ENCODE results near the gene FBXL19.
"Not testable (repeated sequence)": the region's sequence is repeated elsewhere in the genome, so short reads cannot be mapped to it uniquely, and the experiment has no call there.

FBXL19 gene

DNA sequence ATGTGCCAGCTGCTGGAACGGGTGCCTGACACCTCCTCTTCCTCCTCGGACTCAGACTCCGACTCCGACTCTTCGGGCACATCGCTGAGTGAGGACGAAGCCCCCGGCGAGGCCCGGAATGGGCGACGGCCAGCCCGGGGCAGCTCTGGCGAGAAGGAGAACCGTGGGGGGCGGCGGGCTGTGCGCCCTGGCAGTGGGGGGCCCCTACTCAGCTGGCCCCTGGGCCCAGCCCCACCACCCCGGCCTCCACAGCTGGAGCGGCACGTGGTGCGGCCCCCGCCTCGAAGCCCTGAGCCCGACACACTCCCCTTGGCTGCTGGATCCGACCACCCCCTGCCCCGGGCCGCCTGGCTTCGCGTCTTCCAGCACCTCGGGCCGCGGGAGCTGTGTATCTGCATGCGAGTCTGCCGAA, 6.8 kb downstream of the FBXL19 start:
- Mint-ChIP-seq H3K4me1 (peaks cover 14% of the 10 kb centered on the region), H3K36me3 (ENCODE audit: low read depth) (peaks cover 29% of the 10 kb centered on the region), H3K27me3 (ENCODE audit: low read depth) (no peaks in the 10 kb centered on the region), H3K9me3 (no peaks in the 10 kb centered on the region), H3K4me3 (no peak overlapping the region), H3K27ac (no peak overlapping the region)
- TF ChIP-seq, protein P1, sequence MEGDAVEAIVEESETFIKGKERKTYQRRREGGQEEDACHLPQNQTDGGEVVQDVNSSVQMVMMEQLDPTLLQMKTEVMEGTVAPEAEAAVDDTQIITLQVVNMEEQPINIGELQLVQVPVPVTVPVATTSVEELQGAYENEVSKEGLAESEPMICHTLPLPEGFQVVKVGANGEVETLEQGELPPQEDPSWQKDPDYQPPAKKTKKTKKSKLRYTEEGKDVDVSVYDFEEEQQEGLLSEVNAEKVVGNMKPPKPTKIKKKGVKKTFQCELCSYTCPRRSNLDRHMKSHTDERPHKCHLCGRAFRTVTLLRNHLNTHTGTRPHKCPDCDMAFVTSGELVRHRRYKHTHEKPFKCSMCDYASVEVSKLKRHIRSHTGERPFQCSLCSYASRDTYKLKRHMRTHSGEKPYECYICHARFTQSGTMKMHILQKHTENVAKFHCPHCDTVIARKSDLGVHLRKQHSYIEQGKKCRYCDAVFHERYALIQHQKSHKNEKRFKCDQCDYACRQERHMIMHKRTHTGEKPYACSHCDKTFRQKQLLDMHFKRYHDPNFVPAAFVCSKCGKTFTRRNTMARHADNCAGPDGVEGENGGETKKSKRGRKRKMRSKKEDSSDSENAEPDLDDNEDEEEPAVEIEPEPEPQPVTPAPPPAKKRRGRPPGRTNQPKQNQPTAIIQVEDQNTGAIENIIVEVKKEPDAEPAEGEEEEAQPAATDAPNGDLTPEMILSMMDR (IDR thresholded peaks at IDR 0.05; ENCODE audit: unreplicated experiment in 3 of 3), result no peak

GRCh38 chr16:30931068-30931650, 7.8 kb downstream of the FBXL19 start:
- no peaks in the 10 kb centered on the region for H3K27me3 Mint-ChIP-seq (ENCODE audit: low read depth)
- no peak overlapping the region for H3K4me3 Mint-ChIP-seq
- TF ChIP-seq, protein P1 (IDR thresholded peaks at IDR 0.05; ENCODE audit: unreplicated experiment in 3 of 3), result no peak
- H3K4me1 Mint-ChIP-seq, result peaks cover 9% of the 10 kb centered on the region
- no peak overlapping the region for H3K27ac Mint-ChIP-seq
- no peaks in the 10 kb centered on the region for H3K9me3 Mint-ChIP-seq
- H3K36me3 Mint-ChIP-seq (ENCODE audit: low read depth), result peaks cover 36% of the 10 kb centered on the region

DNA sequence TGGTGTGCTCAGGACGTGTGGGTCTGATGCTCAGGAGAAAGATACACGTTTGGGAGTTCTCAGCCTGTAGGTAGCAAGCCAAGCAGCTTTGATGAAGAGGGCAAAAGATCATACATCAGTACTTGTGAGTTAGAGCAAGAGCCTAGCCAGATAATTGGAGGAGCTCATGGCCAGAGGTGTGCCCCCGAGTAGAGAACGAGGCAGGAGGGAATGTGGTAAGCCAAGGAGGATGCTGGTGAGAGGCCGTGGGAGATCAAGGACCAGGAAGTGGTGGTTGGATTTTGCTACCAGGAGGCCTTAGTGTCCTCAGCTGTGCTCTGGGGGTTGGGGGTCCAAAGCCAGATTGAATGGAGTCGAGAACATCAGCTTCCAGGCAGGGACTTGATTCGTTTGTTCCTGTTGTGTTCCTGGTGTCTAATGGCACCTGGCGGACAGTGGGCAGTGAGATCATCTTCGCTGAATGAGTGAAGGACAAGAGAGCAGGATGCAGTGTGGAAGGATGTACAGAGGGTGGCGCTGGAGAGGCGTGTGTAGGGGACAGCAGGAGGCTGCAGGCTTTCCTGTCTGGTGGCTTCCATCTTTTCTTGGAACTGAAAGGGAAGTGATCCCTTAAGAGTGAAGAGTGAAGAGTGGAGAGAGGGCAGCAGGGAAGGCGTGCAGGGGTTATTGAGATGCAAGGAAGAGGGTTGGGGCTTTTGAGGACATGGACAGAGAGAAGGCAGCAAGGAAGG, 11.6 kb downstream of the FBXL19 start:
- Mint-ChIP-seq H3K27me3 (ENCODE audit: low read depth) (no peaks in the 10 kb centered on the region), H3K4me1 (no peaks in the 10 kb centered on the region), H3K27ac (no peak overlapping the region), H3K36me3 (ENCODE audit: low read depth) (peaks cover 53% of the 10 kb centered on the region), H3K4me3 (no peak overlapping the region), H3K9me3 (no peaks in the 10 kb centered on the region)
- TF ChIP-seq, protein P1 (IDR thresholded peaks at IDR 0.05; ENCODE audit: unreplicated experiment in 3 of 3), result peak; percentile 28 to 39 (median 35)

DNA sequence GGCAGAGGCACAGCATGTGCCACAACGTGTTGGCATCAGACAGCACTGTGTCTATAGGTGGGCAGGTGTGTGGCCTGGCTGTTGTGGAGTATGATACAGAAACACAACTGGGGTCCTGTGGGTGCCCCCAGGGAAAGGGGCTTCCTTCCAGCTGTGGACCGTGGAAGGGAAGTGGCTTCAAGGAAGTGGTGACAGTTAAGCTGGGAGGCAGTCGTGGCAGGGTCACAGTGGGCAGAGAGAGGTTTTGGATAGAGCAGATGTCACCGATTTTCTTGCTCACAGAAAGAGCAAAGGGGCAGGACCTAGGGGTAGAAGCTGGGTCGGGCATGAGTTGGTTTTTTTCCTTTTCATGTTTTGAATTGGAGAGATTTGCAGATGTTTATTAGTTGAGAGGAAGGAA, 14.3 kb downstream of the FBXL19 start:
- no peak overlapping the region for H3K27ac Mint-ChIP-seq
- H3K36me3 Mint-ChIP-seq (ENCODE audit: low read depth), result peaks cover 60% of the 10 kb centered on the region
- TF ChIP-seq, protein P1 (IDR thresholded peaks at IDR 0.05; ENCODE audit: unreplicated experiment in 3 of 3), result no peak
- H3K4me3 Mint-ChIP-seq, result no peak overlapping the region
- H3K4me1 Mint-ChIP-seq, result no peaks in the 10 kb centered on the region
- no peaks in the 10 kb centered on the region for H3K9me3 Mint-ChIP-seq
- H3K27me3 Mint-ChIP-seq (ENCODE audit: low read depth), result no peaks in the 10 kb centered on the region

DNA sequence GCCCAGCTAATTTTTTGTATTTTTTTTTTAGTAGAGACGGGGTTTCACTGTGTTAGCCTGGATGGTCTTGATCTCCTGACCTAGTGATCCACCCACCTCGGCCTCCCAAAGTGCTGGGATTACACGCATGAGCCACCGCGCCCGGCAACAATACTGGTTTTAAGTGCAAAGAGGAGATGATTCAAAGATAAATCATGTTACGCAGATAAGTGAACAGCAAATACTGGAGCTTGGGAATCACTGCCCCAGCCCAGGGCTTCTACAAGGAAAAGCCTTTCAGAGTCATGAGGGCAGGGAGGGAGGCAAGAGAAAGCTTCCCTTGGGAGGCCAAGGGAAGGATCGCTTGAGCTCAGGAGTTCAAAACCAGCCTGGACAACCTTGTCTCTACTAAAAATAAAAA, 16.2 kb downstream of the FBXL19 start:
- not testable (repeated sequence) for H3K4me3 Mint-ChIP-seq; H3K4me1 Mint-ChIP-seq; H3K27me3 Mint-ChIP-seq (ENCODE audit: low read depth); H3K9me3 Mint-ChIP-seq
- Mint-ChIP-seq H3K36me3 (ENCODE audit: low read depth) (peaks cover 73% of the 10 kb centered on the region), H3K27ac (peak overlapping the region in 1 of 3 experiments; percentile 37)

- Mint-ChIP-seq H3K9me3 (no peaks in the 10 kb centered on the region), H3K4me1 (peaks cover 4% of the 10 kb centered on the region), H3K27ac (peak overlapping the region in 1 of 3 experiments; percentile 41)
These were observed 18.4 kb downstream of the FBXL19 start for GRCh38 chr16:30941600-30942425.

More at GRCh38 chr16:30941600-30942425, 18.4 kb downstream of the FBXL19 start:
- Mint-ChIP-seq H3K36me3 (ENCODE audit: low read depth) (peaks cover 72% of the 10 kb centered on the region), H3K4me3 (no peak overlapping the region), H3K27me3 (ENCODE audit: low read depth) (no peaks in the 10 kb centered on the region)
- TF ChIP-seq, protein P1 (IDR thresholded peaks at IDR 0.05; ENCODE audit: unreplicated experiment in 3 of 3), result peak; percentile 70 to 76 (median 73)
